GM12878 (cell line): ENCODE data around the gene RPL13A. TPM values are rescaled to one million over a fixed set of nuclear protein-coding genes. Genes with fewer than 3 reads are reported as not detected.
A peak's percentile ranks its signal among the peaks of the same experiment; 100 is the strongest.

ENCODE experiments used
- CBFB ChIP-seq: IDR thresholded peaks from 2 replicates; pipeline ENCODE4 v1.6.1; 2016; ENCODE audit warnings: antibody characterized with exemption, low read depth
- CHD1 ChIP-seq: IDR thresholded peaks from 2 replicates; pipeline ENCODE4 v1.6.1; 2012; ENCODE audit warnings: low read depth, low read length, improper control_type of control experiment
- PAX5 ChIP-seq: IDR thresholded peaks from 2 replicates; pipeline ENCODE4 v1.6.1; 2011; ENCODE audit warnings: low read depth, low read length, borderline replicate concordance
- POLR2AphosphoS2 ChIP-seq: IDR thresholded peaks from 2 replicates; pipeline ENCODE4 v1.6.1; 2011; ENCODE audit warnings: low read depth, mild to moderate bottlenecking, low read length, improper control_type of control experiment, moderate library complexity
- SMARCA5 ChIP-seq: fragments of 450-650 bp; IDR thresholded peaks from 2 replicates; pipeline ENCODE4 v1.6.1; 2017; ENCODE audit warnings: mild to moderate bottlenecking
- SP1 ChIP-seq: IDR thresholded peaks from one replicate; pipeline ENCODE4 v1.6.1; 2011; ENCODE audit warnings: low read depth, low read length
- SREBF2 ChIP-seq: IDR thresholded peaks from 2 replicates; pipeline ENCODE4 v1.6.1; 2012; ENCODE audit warnings: mild to moderate bottlenecking, low read length
- SRF ChIP-seq, 2 experiments: IDR thresholded peaks; 2 replicates each; pipeline ENCODE4 v1.6.1; 2011; ENCODE audit warnings: low read depth in 2 of 2, low read length in 2 of 2, mild to moderate bottlenecking in 1 of 2, moderate library complexity in 1 of 2
- SUZ12 ChIP-seq: fragments of 200-600 bp; sonication (generic); IDR thresholded peaks from one replicate; pipeline ENCODE4 v1.6.1; 2018; ENCODE audit warnings: antibody characterized with exemption, mild to moderate bottlenecking; ENCODE audit not compliant: unreplicated experiment
- USF2 ChIP-seq: IDR thresholded peaks from 2 replicates; pipeline ENCODE4 v1.6.1; 2011; ENCODE audit warnings: low read depth, low read length, improper control_type of control experiment, borderline replicate concordance
- polyA plus RNA-seq, 11 experiments: library from polyadenylated mRNA; depleted of rRNA in 4 of 11; unstranded in 6 of 11; stranded (reverse) in 5 of 11; fragments of >200 nt; fragmentation: Nextera tagmentation in 4 of 11; fragmentation: Illumina TruSeq in 1 of 11; extraction: Ambion mirVana in 4 of 11; extraction: Trizol in 1 of 11; gene quantifications; 1 replicate in 1 of 11; 2 replicates in 10 of 11; pipeline versions ENCODE4 v1.2.1 to v1.2.3, GENCODE V29; 2011 to 2016; ENCODE audit warnings: inconsistent platforms in 2 of 11, missing spikeins in 2 of 11, low read depth in 1 of 11
- total RNA-seq, 4 experiments: library from RNA; depleted of rRNA in 3 of 4; stranded (reverse); fragments of >200 nt in 3 of 4; fragmentation: Illumina TruSeq in 1 of 4; extraction: Trizol in 1 of 4; gene quantifications; 2 replicates each; pipeline versions ENCODE4 v1.2.1 to v1.2.3, GENCODE V29; 2013 to 2021
- TF ChIP-seq, protein P1 (sequence below): fragments of 450-650 bp; IDR thresholded peaks from 2 replicates; pipeline ENCODE4 v1.6.1; 2017; ENCODE audit warnings: mild to moderate bottlenecking

Gene RPL13A
- total and polyA plus RNA-seq, 10 of the 15 experiments (the other 5 are each of a cell fraction or from before 2014, with no cell fraction given), result 1,426 to 8,961 (median 4,266) TPM

- 0 out of 2 replicates have a peak, but pooled peaks have one; percentile 87 for TF ChIP-seq CHD1
- TF ChIP-seq SUZ12, result no peak
- no peak for TF ChIP-seq SRF (IDR thresholded peaks at IDR 0.05; ENCODE audit: low read depth in 2 of 2, low read length in 2 of 2)
- TF ChIP-seq PAX5, result no peak
- TF ChIP-seq, protein P1, sequence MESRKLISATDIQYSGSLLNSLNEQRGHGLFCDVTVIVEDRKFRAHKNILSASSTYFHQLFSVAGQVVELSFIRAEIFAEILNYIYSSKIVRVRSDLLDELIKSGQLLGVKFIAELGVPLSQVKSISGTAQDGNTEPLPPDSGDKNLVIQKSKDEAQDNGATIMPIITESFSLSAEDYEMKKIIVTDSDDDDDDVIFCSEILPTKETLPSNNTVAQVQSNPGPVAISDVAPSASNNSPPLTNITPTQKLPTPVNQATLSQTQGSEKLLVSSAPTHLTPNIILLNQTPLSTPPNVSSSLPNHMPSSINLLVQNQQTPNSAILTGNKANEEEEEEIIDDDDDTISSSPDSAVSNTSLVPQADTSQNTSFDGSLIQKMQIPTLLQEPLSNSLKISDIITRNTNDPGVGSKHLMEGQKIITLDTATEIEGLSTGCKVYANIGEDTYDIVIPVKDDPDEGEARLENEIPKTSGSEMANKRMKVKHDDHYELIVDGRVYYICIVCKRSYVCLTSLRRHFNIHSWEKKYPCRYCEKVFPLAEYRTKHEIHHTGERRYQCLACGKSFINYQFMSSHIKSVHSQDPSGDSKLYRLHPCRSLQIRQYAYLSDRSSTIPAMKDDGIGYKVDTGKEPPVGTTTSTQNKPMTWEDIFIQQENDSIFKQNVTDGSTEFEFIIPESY, result no peak
- TF ChIP-seq POLR2AphosphoS2, result no peak
- TF ChIP-seq SREBF2, result no peak
- TF ChIP-seq USF2, result no peak
- TF ChIP-seq SP1, result no peak
- no peak for TF ChIP-seq CBFB
- TF ChIP-seq SMARCA5, result 0 out of 2 replicates have a peak, but pooled peaks have one; percentile 4
These were observed 9.2 kb downstream of the RPL13A start (continued) for GRCh38 chr19:49496574-49497008.
